DOHH2 (cell line): Measurements from ENCODE around the gene MYT1.
"Not testable (repeated sequence)": the region's sequence is repeated elsewhere in the genome, so short reads cannot be mapped to it uniquely, and the experiment has no call there.

Source experiments
- H3F3A ChIP-seq: fragments of 200-600 bp; sonication (generic), shearing (Covaris generic); 2 replicates; pipeline ENCODE4 v1.6.0; 2016; ENCODE audit warnings: antibody characterized with exemption, mild to moderate bottlenecking; ENCODE audit not compliant: control insufficient read depth, insufficient read depth
- H3K27ac ChIP-seq: fragments of 200-600 bp; sonication (generic); 2 replicates; pipeline ENCODE4 v1.5.1; 2014; ENCODE audit warnings: low read depth, mild to moderate bottlenecking, low read length, moderate library complexity
- H3K27me3 ChIP-seq: fragments of 200-600 bp; sonication (generic); 2 replicates; pipeline ENCODE4 v1.6.1; 2014; ENCODE audit warnings: mild to moderate bottlenecking, low read length, mixed read lengths; ENCODE audit not compliant: control insufficient read depth
- H3K36me3 ChIP-seq: fragments of 200-600 bp; sonication (generic); 2 replicates; pipeline ENCODE4 v1.6.1; 2014; ENCODE audit warnings: mild to moderate bottlenecking, low read length, moderate library complexity, mixed read lengths; ENCODE audit not compliant: control insufficient read depth
- H3K4me1 ChIP-seq: fragments of 200-600 bp; sonication (generic); 2 replicates; pipeline ENCODE4 v1.6.1; 2014; ENCODE audit warnings: mild to moderate bottlenecking, low read length, mixed read lengths; ENCODE audit not compliant: control insufficient read depth
- H3K4me2 ChIP-seq: fragments of 200-600 bp; sonication (generic); 2 replicates; pipeline ENCODE4 v1.6.0; 2014; ENCODE audit warnings: mild to moderate bottlenecking, low read length, moderate library complexity
- H3K4me3 ChIP-seq: fragments of 200-600 bp; sonication (generic); 2 replicates; pipeline ENCODE4 v1.5.1; 2014; ENCODE audit warnings: mild to moderate bottlenecking, low read length, mixed read lengths
- H3K79me2 ChIP-seq: fragments of 200-600 bp; sonication (generic); 2 replicates; pipeline ENCODE4 v1.6.1; 2014; ENCODE audit warnings: mild to moderate bottlenecking, low read length, mixed read lengths; ENCODE audit not compliant: control insufficient read depth
- H3K9me2 ChIP-seq: fragments of 200-600 bp; sonication (generic); replicated peaks from 2 replicates; pipeline ENCODE4 v1.6.1; 2014; ENCODE audit warnings: mild to moderate bottlenecking, low read length, mixed read lengths; ENCODE audit not compliant: control insufficient read depth
- H3K9me3 ChIP-seq: fragments of 200-600 bp; sonication (generic); 2 replicates; pipeline ENCODE4 v1.6.1; 2014; ENCODE audit warnings: antibody characterized with exemption, low read length, mixed read lengths; ENCODE audit not compliant: control insufficient read depth, insufficient read depth
- H4K20me1 ChIP-seq: fragments of 200-600 bp; sonication (generic); 2 replicates; pipeline ENCODE4 v1.6.0; 2014; ENCODE audit warnings: low read depth, mild to moderate bottlenecking, antibody characterized with exemption, low read length, moderate library complexity; ENCODE audit not compliant: control insufficient read depth, insufficient read depth
- CTCF ChIP-seq: fragments of 200-600 bp; sonication (generic); IDR thresholded peaks from one replicate; pipeline ENCODE4 v1.5.1; 2014; ENCODE audit warnings: antibody characterized with exemption, mild to moderate bottlenecking, low read depth, low read length; ENCODE audit not compliant: poor library complexity, severe bottlenecking
- EZH2phosphoT487 ChIP-seq: fragments of 200-600 bp; sonication (generic); IDR thresholded peaks from 2 replicates; pipeline ENCODE4 v1.6.1; 2017; ENCODE audit warnings: borderline replicate concordance, mild to moderate bottlenecking, antibody characterized with exemption, low read length, moderate library complexity, mixed read lengths

The MYT1 gene

DNA sequence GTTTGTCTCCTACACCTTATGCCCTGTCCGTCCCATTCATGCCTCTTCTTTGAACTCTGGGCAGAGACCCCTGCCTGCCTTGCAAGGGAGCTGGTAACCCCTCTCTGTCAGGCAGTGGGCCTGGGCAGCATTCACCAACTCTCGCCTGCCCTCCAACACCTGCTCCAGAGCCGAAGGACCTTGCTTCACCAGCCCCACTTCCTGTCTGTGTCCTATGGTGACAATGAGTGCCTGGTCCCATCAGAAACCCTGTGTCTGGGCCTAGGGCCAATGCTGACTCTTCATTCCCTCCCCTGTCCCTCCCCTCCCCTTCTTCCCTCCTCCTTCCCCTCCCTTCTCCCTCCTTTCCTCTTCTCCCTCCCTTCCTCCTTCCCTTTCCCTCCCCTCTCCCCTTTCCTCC lies 68.5 kb downstream of the MYT1 start:
- Histone ChIP-seq H3F3A (no peaks in the 10 kb centered on the region), H3K27ac (no peak overlapping the region), H3K9me3 (no peaks in the 10 kb centered on the region), H4K20me1 (no peaks in the 10 kb centered on the region), H3K27me3 (no peaks in the 10 kb centered on the region), H3K4me3 (no peak overlapping the region), H3K9me2 (no peaks in the 10 kb centered on the region), H3K79me2 (no peaks in the 10 kb centered on the region), H3K4me1 (no peaks in the 10 kb centered on the region), H3K4me2 (no peak overlapping the region), H3K36me3 (no peaks in the 10 kb centered on the region)
- TF ChIP-seq EZH2phosphoT487 (no peak), CTCF (no peak)

- TF ChIP-seq CTCF: no peak
- no peak for TF ChIP-seq EZH2phosphoT487
- H3K27me3 ChIP-seq: no peaks in the 10 kb centered on the region
- no peaks in the 10 kb centered on the region for H3K9me3 ChIP-seq
- H3K4me1 ChIP-seq: no peaks in the 10 kb centered on the region
- no peaks in the 10 kb centered on the region for H3F3A ChIP-seq
- no peak overlapping the region for H3K27ac ChIP-seq
- H3K4me3 ChIP-seq: no peak overlapping the region
- no peaks in the 10 kb centered on the region for H3K79me2 ChIP-seq
- H3K9me2 ChIP-seq: no peaks in the 10 kb centered on the region
- H4K20me1 ChIP-seq: no peaks in the 10 kb centered on the region
- H3K36me3 ChIP-seq: no peaks in the 10 kb centered on the region
- H3K4me2 ChIP-seq: no peak overlapping the region
Measured at GRCh38 chr20:64233725-64234124, 69.5 kb downstream of the MYT1 start.

GRCh38 chr20:64234291-64234791 lies 70.1 kb downstream of the MYT1 start:
- no peak for TF ChIP-seq CTCF
- no peak for TF ChIP-seq EZH2phosphoT487

GRCh38 chr20:64234921-64235565 lies 70.8 kb downstream of the MYT1 start:
- not testable (repeated sequence) for H4K20me1 ChIP-seq, H3K4me3 ChIP-seq, H3K36me3 ChIP-seq, H3K9me3 ChIP-seq, H3F3A ChIP-seq, H3K9me2 ChIP-seq, H3K79me2 ChIP-seq, H3K4me1 ChIP-seq, H3K27me3 ChIP-seq, H3K4me2 ChIP-seq, H3K27ac ChIP-seq

More at GRCh38 chr20:64234291-64234791, 70.1 kb downstream of the MYT1 start:
- H3K27ac ChIP-seq: no peak overlapping the region
- no peaks in the 10 kb centered on the region for H3F3A ChIP-seq
- no peaks in the 10 kb centered on the region for H3K79me2 ChIP-seq
- no peaks in the 10 kb centered on the region for H3K36me3 ChIP-seq
- H3K27me3 ChIP-seq: no peaks in the 10 kb centered on the region
- H3K4me2 ChIP-seq: no peak overlapping the region
- no peaks in the 10 kb centered on the region for H4K20me1 ChIP-seq
- no peaks in the 10 kb centered on the region for H3K9me2 ChIP-seq
- no peak overlapping the region for H3K4me3 ChIP-seq
- no peaks in the 10 kb centered on the region for H3K9me3 ChIP-seq
- no peaks in the 10 kb centered on the region for H3K4me1 ChIP-seq
